ENCODE results near the gene DCLRE1C. TPM values are rescaled to one million over a fixed set of nuclear protein-coding genes. Genes with fewer than 3 reads are reported as not detected.

DCLRE1C gene
- total RNA-seq, 1 donor from 2014 or later = 3.0 TPM

DNA sequence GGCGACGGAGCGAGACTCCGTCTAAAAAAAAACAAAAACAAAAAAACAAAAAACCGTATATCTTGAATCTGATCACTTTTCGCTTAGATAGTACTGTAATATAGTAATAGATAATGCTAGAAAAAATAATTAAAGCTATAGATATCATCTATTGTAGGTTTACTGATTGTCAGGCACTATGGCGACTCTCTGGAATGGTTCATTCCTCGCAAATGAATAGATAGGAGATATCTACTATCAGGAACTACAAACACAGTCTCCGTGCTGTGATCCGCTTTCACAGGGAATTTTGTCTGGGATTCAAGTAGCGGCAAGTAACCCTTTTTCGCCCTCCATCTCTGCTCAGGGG lies 5.0 kb upstream of the DCLRE1C start:
- H3K36me3 ChIP-seq = no peaks in the 10 kb centered on the region
- peaks cover 31% of the 10 kb centered on the region for H3K4me1 ChIP-seq
- no peaks in the 10 kb centered on the region for H3K9me3 ChIP-seq (replicated peaks)
- DNase-seq = no peak
- TF ChIP-seq, protein P1, sequence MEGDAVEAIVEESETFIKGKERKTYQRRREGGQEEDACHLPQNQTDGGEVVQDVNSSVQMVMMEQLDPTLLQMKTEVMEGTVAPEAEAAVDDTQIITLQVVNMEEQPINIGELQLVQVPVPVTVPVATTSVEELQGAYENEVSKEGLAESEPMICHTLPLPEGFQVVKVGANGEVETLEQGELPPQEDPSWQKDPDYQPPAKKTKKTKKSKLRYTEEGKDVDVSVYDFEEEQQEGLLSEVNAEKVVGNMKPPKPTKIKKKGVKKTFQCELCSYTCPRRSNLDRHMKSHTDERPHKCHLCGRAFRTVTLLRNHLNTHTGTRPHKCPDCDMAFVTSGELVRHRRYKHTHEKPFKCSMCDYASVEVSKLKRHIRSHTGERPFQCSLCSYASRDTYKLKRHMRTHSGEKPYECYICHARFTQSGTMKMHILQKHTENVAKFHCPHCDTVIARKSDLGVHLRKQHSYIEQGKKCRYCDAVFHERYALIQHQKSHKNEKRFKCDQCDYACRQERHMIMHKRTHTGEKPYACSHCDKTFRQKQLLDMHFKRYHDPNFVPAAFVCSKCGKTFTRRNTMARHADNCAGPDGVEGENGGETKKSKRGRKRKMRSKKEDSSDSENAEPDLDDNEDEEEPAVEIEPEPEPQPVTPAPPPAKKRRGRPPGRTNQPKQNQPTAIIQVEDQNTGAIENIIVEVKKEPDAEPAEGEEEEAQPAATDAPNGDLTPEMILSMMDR (IDR thresholded peaks at IDR 0.05; ENCODE audit: borderline replicate concordance) = no peak
- peak overlapping the region; percentile 98 for H3K27ac ChIP-seq (replicated peaks)
- H3K27me3 ChIP-seq (ENCODE audit: low read depth) = no peaks in the 10 kb centered on the region
- intact Hi-C loops (cut with micrococcal nuclease) = no loop called here
- H3K4me3 ChIP-seq = peak overlapping the region; percentile 84

DNA sequence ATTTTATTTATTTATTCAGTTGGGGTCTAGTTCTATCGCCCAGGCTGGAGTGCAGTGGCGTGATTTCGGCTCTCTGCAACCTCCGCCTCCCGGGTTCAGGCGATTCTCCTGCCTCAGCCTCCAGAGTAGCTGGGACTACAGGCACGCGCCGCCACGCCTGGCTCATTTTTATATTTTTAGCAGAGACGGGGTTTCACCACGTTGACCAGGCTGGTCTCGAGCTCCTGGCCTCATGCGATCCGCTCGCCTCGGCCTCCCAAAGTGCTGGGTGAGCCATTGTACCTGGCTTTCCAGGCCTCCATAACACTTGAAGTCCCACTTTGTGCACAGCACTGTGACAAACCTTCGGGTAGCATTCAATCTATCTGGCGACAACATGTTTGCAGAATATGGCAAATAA lies 1.0 kb upstream of the DCLRE1C start:
- Histone ChIP-seq H3K4me3 (peak overlapping the region; percentile 99), H3K27ac (replicated peaks) (no peak overlapping the region), H3K36me3 (no peaks in the 10 kb centered on the region), H3K4me1 (peaks cover 40% of the 10 kb centered on the region), H3K27me3 (ENCODE audit: low read depth) (no peaks in the 10 kb centered on the region), H3K9me3 (replicated peaks) (no peaks in the 10 kb centered on the region)
- no peak for DNase-seq
- TF ChIP-seq, protein P1 (IDR thresholded peaks at IDR 0.05; ENCODE audit: borderline replicate concordance) = no peak
- intact Hi-C loops (cut with micrococcal nuclease) = no loop called here

DNA sequence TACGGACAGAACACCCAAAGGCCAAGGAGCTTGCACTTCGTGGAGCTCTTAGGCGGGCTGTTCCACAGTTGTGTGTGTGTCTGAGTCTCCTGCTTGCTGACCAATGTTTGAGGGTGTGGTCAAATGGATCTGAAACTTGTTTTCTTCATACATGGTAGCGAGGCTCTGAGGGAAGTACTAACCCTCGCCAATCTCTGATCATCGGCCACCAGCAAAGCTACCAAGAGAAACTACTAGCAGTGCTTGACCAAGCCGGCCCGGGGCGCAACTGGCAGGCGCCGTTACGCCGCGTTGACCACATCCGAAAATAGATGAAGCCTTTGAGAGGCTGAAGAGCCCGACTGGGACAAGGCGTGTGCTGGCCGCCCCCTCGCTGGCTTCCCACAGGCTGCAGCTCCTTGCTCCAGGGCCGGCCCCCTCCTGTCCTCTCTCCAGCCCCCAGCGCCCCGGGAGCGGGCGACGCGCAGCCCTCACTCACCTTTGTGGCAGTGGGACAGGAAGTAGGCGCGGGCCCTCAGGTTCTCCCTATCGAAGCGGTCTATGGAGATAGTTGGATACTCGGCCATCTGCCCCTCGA lies 384 bp downstream of the DCLRE1C start:
- Histone ChIP-seq H3K4me1 (peaks cover 29% of the 10 kb centered on the region), H3K36me3 (peaks cover 6% of the 10 kb centered on the region), H3K27ac (replicated peaks) (peak overlapping the region; percentile 95), H3K4me3 (peak overlapping the region; percentile 99), H3K9me3 (replicated peaks) (no peaks in the 10 kb centered on the region), H3K27me3 (ENCODE audit: low read depth) (no peaks in the 10 kb centered on the region)
- DNase-seq = peak; percentile 50
- intact Hi-C loops (cut with micrococcal nuclease) = no loop called here
- TF ChIP-seq, protein P1 (IDR thresholded peaks at IDR 0.05; ENCODE audit: borderline replicate concordance) = peak; percentile 3

DNA sequence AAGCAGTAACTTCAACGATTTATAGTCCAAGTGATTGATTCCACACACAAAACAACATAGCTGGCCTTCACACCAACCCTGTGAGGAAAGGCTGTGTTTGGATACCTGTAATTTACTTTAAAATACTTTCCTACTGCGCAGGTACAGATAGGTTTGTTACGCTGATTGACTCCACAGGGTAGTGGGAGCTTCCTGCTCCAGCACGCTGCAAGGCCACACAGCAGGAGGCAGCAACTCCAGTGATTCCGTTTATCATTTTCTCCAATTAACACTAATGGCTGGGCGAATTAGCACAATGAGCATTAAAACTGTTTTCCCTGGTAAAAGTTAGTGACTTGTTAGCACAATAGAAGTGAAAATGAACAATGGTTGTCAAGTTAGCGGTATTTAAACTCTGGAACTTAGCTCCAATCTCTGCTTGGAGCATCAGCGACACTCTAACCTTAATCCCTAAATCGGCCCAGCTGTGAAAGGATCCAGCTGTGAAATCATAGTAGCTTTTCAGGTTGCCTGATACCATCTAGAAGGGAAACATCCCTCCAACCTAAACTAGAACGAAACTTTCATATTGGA lies 959 bp downstream of the DCLRE1C start:
- intact Hi-C loops (cut with micrococcal nuclease) = no loop called here
- H3K4me1 ChIP-seq = peaks cover 29% of the 10 kb centered on the region
- H3K36me3 ChIP-seq = peaks cover 11% of the 10 kb centered on the region
- H3K9me3 ChIP-seq (replicated peaks) = no peaks in the 10 kb centered on the region
- no peak for DNase-seq
- peak overlapping the region; percentile 95 for H3K27ac ChIP-seq (replicated peaks)
- H3K4me3 ChIP-seq = peak overlapping the region; percentile 99
- H3K27me3 ChIP-seq (ENCODE audit: low read depth) = no peaks in the 10 kb centered on the region
- TF ChIP-seq, protein P1 (IDR thresholded peaks at IDR 0.05; ENCODE audit: borderline replicate concordance) = no peak

DNA sequence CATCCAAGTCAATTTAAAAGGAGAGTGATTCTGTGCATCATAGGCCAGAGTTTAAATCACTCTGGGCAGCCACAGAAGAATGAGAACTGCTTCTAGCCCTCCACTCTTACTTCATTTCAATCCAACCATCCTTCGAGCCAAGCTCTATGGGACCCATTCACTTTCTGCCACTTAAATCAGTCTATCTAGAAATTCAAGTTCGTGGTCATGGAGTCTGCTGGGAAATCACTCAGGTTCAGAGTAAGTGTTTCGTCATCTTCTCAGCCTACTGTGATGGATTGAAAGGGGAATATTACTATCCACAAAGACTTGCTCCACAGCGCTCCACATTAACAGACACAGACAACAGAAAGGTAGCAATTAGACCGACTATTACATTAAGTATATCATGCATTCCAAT lies 4.6 kb downstream of the DCLRE1C start:
- Histone ChIP-seq H3K27me3 (ENCODE audit: low read depth) (no peaks in the 10 kb centered on the region), H3K4me3 (no peak overlapping the region), H3K36me3 (peaks cover 46% of the 10 kb centered on the region), H3K9me3 (replicated peaks) (no peaks in the 10 kb centered on the region), H3K4me1 (peaks cover 23% of the 10 kb centered on the region), H3K27ac (replicated peaks) (no peak overlapping the region)
- TF ChIP-seq, protein P1 (IDR thresholded peaks at IDR 0.05; ENCODE audit: borderline replicate concordance) = no peak
- DNase-seq = no peak
- intact Hi-C loops (cut with micrococcal nuclease) = no loop called here

Measured in left ventricle myocardium inferior (tissue), 1 donor.